Raji (cell line): ENCODE measurements around the gene NELFB.

Experiments
- POLR2A ChIP-seq: IDR thresholded peaks from 2 replicates; pipeline ENCODE4 v1.6.1; 2011; ENCODE audit warnings: low read depth, low read length, control low read depth; ENCODE audit not compliant: insufficient read depth

Gene NELFB

GRCh38 chr9:137277329-137278041, 22.4 kb downstream of the NELFB start, which contains the start of gene TOR4A:
Gene TOR4A, plus strand, starts transcription at chr9:137277726. Its CDS starts 964 bp downstream, at chr9:137278690.
- peak; percentile 37 for TF ChIP-seq POLR2A

GRCh38 chr9:137278061-137278701, 23.1 kb downstream of the NELFB start:
- no peak for TF ChIP-seq POLR2A

GRCh38 chr9:137278721-137279711, 23.9 kb downstream of the NELFB start:
- no peak for TF ChIP-seq POLR2A

GRCh38 chr9:137279741-137280473, 24.8 kb downstream of the NELFB start:
- TF ChIP-seq POLR2A, result no peak

- no peak for TF ChIP-seq POLR2A
These were observed 25.6 kb downstream of the NELFB start for GRCh38 chr9:137280474-137281344.

GRCh38 chr9:137281345-137282116, 26.4 kb downstream of the NELFB start:
- TF ChIP-seq POLR2A, result no peak

GRCh38 chr9:137286975-137287383, 31.9 kb downstream of the NELFB start:
- no peak for TF ChIP-seq POLR2A

GRCh38 chr9:137293094-137293481, 38.0 kb downstream of the NELFB start:
- TF ChIP-seq POLR2A, result no peak

- no peak for TF ChIP-seq POLR2A
These were observed 38.5 kb downstream of the NELFB start for GRCh38 chr9:137293482-137294090.

GRCh38 chr9:137294091-137294680, 39.1 kb downstream of the NELFB start:
- TF ChIP-seq POLR2A, result peak; percentile 38; the same call in 1 of the 2 replicates

GRCh38 chr9:137294681-137295237, 39.6 kb downstream of the NELFB start:
- 0 out of 2 replicates have a peak, but pooled peaks have one; percentile 8 for TF ChIP-seq POLR2A
